NB4 (cell line): Measurements from ENCODE around the gene CX3CR1.

ENCODE experiments used
- CTCF ChIP-seq: IDR thresholded peaks from one replicate; pipeline ENCODE4 v1.5.1; 2012; ENCODE audit warnings: low read depth, low read length
- MAX ChIP-seq: IDR thresholded peaks from 2 replicates; pipeline ENCODE4 v1.6.1; 2011; ENCODE audit warnings: low read depth, low read length
- MYC ChIP-seq: IDR thresholded peaks from 2 replicates; pipeline ENCODE4 v1.6.1; 2011; ENCODE audit warnings: low read depth, low read length
- POLR2A ChIP-seq: IDR thresholded peaks from 2 replicates; pipeline ENCODE4 v1.6.1; 2011; ENCODE audit warnings: mild to moderate bottlenecking; ENCODE audit not compliant: insufficient read length; ENCODE audit errors: extremely low read depth

- no peak for TF ChIP-seq CTCF
- no peak for TF ChIP-seq MAX
- TF ChIP-seq MYC = no peak
- no peak for TF ChIP-seq POLR2A
Observed at GRCh38 chr3:39241561-39241960, 38.3 kb downstream of the CX3CR1 start.
